Mesothelial cell of epicardium (in vitro differentiated cells): ENCODE results near the gene PURA. TPM values are rescaled to one million over a fixed set of nuclear protein-coding genes. Genes with fewer than 3 reads are reported as not detected.

ENCODE experiments used
- DNase-seq, 2 experiments: peaks; one replicate each; pipeline ENCODE4 v3.0.0; 2021; ENCODE audit warnings: low spot score in 2 of 2; ENCODE audit not compliant: unreplicated experiment in 2 of 2
- H3K27ac Mint-ChIP-seq: 2 replicates; pipeline ENCODE4 v1.8.0; 2021; ENCODE audit warnings: mixed read lengths
- H3K27me3 Mint-ChIP-seq: 2 replicates; pipeline ENCODE4 v1.8.0; 2021; ENCODE audit warnings: low read depth, mixed read lengths
- H3K36me3 Mint-ChIP-seq: 2 replicates; pipeline ENCODE4 v1.8.0; 2021; ENCODE audit warnings: mixed read lengths
- H3K4me1 Mint-ChIP-seq: 2 replicates; pipeline ENCODE4 v1.8.0; 2021; ENCODE audit warnings: mixed read lengths
- H3K4me3 Mint-ChIP-seq: 2 replicates; pipeline ENCODE4 v1.8.0; 2021; ENCODE audit warnings: mild to moderate bottlenecking, moderate library complexity, mixed read lengths
- H3K9me3 Mint-ChIP-seq: 2 replicates; pipeline ENCODE4 v1.8.0; 2021; ENCODE audit warnings: mixed read lengths
- CTCF ChIP-seq: fragments of 200-600 bp; sonication (generic); IDR thresholded peaks from one replicate; pipeline ENCODE4 v1.5.0; 2021; ENCODE audit warnings: antibody characterized with exemption; ENCODE audit not compliant: unreplicated experiment
- total RNA-seq: library from RNA; stranded (reverse); gene quantifications from 3 replicates; pipeline ENCODE4 v1.2.1, GENCODE V29; 2021

The PURA gene
- total RNA-seq, 1 donor from 2014 or later = 8.3 TPM

- no peak for DNase-seq
- peaks cover 39% of the 10 kb centered on the region for H3K4me1 Mint-ChIP-seq
- no peaks in the 10 kb centered on the region for H3K9me3 Mint-ChIP-seq
- H3K27me3 Mint-ChIP-seq = peaks cover 73% of the 10 kb centered on the region
- H3K27ac Mint-ChIP-seq = no peak overlapping the region
- H3K4me3 Mint-ChIP-seq = no peak overlapping the region
- no peak for TF ChIP-seq CTCF
- no peaks in the 10 kb centered on the region for H3K36me3 Mint-ChIP-seq
Observed at GRCh38 chr5:140109759-140110645, 3.9 kb upstream of the PURA start.

GRCh38 chr5:140110646-140110957 lies 3.3 kb upstream of the PURA start:
- Mint-ChIP-seq H3K9me3 (no peaks in the 10 kb centered on the region), H3K27ac (no peak overlapping the region), H3K4me1 (peaks cover 42% of the 10 kb centered on the region), H3K4me3 (no peak overlapping the region), H3K27me3 (peaks cover 67% of the 10 kb centered on the region), H3K36me3 (no peaks in the 10 kb centered on the region)
- no peak for DNase-seq
- TF ChIP-seq CTCF = no peak

- no peak for DNase-seq
Observed at GRCh38 chr5:140111011-140111858, 2.7 kb upstream of the PURA start.

GRCh38 chr5:140111859-140112551 lies 1.9 kb upstream of the PURA start:
- Mint-ChIP-seq H3K27me3 (peaks cover 61% of the 10 kb centered on the region), H3K9me3 (no peaks in the 10 kb centered on the region), H3K27ac (no peak overlapping the region), H3K4me3 (peak overlapping the region; percentile 79), H3K4me1 (peaks cover 48% of the 10 kb centered on the region), H3K36me3 (no peaks in the 10 kb centered on the region)
- TF ChIP-seq CTCF = no peak
- DNase-seq = no peak

More at GRCh38 chr5:140111011-140111858, 2.7 kb upstream of the PURA start:
- peaks cover 62% of the 10 kb centered on the region for H3K27me3 Mint-ChIP-seq
- no peaks in the 10 kb centered on the region for H3K36me3 Mint-ChIP-seq
- H3K27ac Mint-ChIP-seq = no peak overlapping the region
- H3K9me3 Mint-ChIP-seq = no peaks in the 10 kb centered on the region
- H3K4me1 Mint-ChIP-seq = peaks cover 49% of the 10 kb centered on the region
- TF ChIP-seq CTCF = no peak
- H3K4me3 Mint-ChIP-seq = no peak overlapping the region

GRCh38 chr5:140112685-140113179 lies 1.2 kb upstream of the PURA start:
- H3K4me3 Mint-ChIP-seq = peak overlapping the region; percentile 79
- TF ChIP-seq CTCF = no peak
- H3K9me3 Mint-ChIP-seq = no peaks in the 10 kb centered on the region
- no peak for DNase-seq
- peaks cover 58% of the 10 kb centered on the region for H3K27me3 Mint-ChIP-seq
- H3K36me3 Mint-ChIP-seq = no peaks in the 10 kb centered on the region
- H3K27ac Mint-ChIP-seq = peak overlapping the region; percentile 59
- peaks cover 50% of the 10 kb centered on the region for H3K4me1 Mint-ChIP-seq
